B cell (primary cell): ENCODE data around the gene ZNF503. TPM values are rescaled to one million over a fixed set of nuclear protein-coding genes. Genes with fewer than 3 reads are reported as not detected.

Experiments
- ATAC-seq: fragments of 200-7000 bp; cut with Tn5 transposase; one replicate; pipeline ENCODE4 v1.10.0; 2021; ENCODE audit warnings: low read depth, mild to moderate bottlenecking, moderate number of reproducible peaks, moderate library complexity
- CTCF ChIA-PET: fragments of 350-600 bp; sonication (Branson Sonifier 250); formaldehyde crosslinking; loops from one replicate; lab custom pipeline; 2021; ENCODE audit warnings: antibody characterized with exemption, inconsistent platforms; lab: Charles Lee
- POLR2A ChIA-PET: fragments of 350-600 bp; sonication (Branson Sonifier 250); formaldehyde crosslinking; loops from one replicate; lab custom pipeline; 2021; ENCODE audit warnings: antibody characterized with exemption; lab: Charles Lee
- DNase-seq: peaks from one replicate; pipeline ENCODE4 v3.0.0; 2013
- H2AFZ ChIP-seq: 2 replicates; pipeline ENCODE4 v1.6.1; 2012; ENCODE audit warnings: mild to moderate bottlenecking, low read depth, low read length; ENCODE audit not compliant: insufficient read depth, poor library complexity, severe bottlenecking
- H3K27ac ChIP-seq, 2 donors: 1 replicate in 1 of 2; 2 replicates in 1 of 2; pipeline ENCODE4 v1.5.1; 2012 to 2013; ENCODE audit warnings: low read length in 2 of 2, mild to moderate bottlenecking in 2 of 2, moderate library complexity in 1 of 2
- H3K27me3 ChIP-seq, 4 experiments: fragments of 200-600 bp in 1 of 4; sonication (generic) in 1 of 4; replicated peaks in 1 of 4; 1 replicate in 2 of 4; 2 replicates in 2 of 4; pipeline versions ENCODE4 v1.6.1 to v1.7.0; 2013 to 2016; ENCODE audit warnings: low read length in 3 of 4, mild to moderate bottlenecking in 2 of 4, mixed read lengths in 1 of 4, moderate library complexity in 1 of 4; ENCODE audit not compliant: insufficient read depth in 4 of 4, control insufficient read depth in 3 of 4; ENCODE audit errors: control extremely low read depth in 1 of 4
- H3K36me3 ChIP-seq, 2 experiments: replicated peaks in 1 of 2; 1 replicate in 1 of 2; 2 replicates in 1 of 2; pipeline versions ENCODE4 v1.6.1 to v1.7.1; 2013; ENCODE audit warnings: low read length in 1 of 2; ENCODE audit not compliant: insufficient read depth in 2 of 2, control insufficient read depth in 1 of 2; ENCODE audit errors: control extremely low read depth in 1 of 2, extremely low read depth in 1 of 2
- H3K4me1 ChIP-seq, 2 donors: fragments of 200-600 bp in 1 of 2; sonication (generic) in 1 of 2; 1 replicate in 1 of 2; 2 replicates in 1 of 2; pipeline versions ENCODE4 v1.5.1 to v1.6.1; 2013 to 2017; ENCODE audit warnings: low read length in 2 of 2; ENCODE audit not compliant: control insufficient read depth in 2 of 2, insufficient read depth in 2 of 2
- H3K4me2 ChIP-seq: replicated peaks from 2 replicates; pipeline ENCODE3; 2012; ENCODE audit warnings: mild to moderate bottlenecking, low read depth, low read length; ENCODE audit not compliant: poor library complexity, severe bottlenecking
- H3K4me3 ChIP-seq, 5 experiments: fragments of 200-600 bp in 1 of 5; sonication (generic) in 1 of 5; 1 replicate in 3 of 5; 2 replicates in 2 of 5; pipeline versions ENCODE4 v1.5.1 to v1.7.0; 2011 to 2016; ENCODE audit warnings: low read length in 4 of 5, mild to moderate bottlenecking in 4 of 5, low read depth in 2 of 5, control low read depth in 1 of 5, moderate library complexity in 1 of 5; ENCODE audit not compliant: insufficient read depth in 1 of 5; ENCODE audit errors: control extremely low read depth in 1 of 5, extremely low read depth in 1 of 5
- H3K79me2 ChIP-seq: fragments of 200-600 bp; sonication (generic); one replicate; pipeline ENCODE4 v1.6.0; 2016; ENCODE audit warnings: low read length; ENCODE audit not compliant: control insufficient read depth, insufficient read depth
- H3K9ac ChIP-seq: fragments of 200-600 bp; sonication (generic); 2 replicates; pipeline ENCODE4 v1.6.1; 2017; ENCODE audit warnings: mild to moderate bottlenecking, low read length, moderate library complexity
- H3K9me3 ChIP-seq, 3 donors: one replicate each; pipeline versions ENCODE4 v1.6.1 to v1.7.1; 2013; ENCODE audit warnings: low read length in 2 of 3; ENCODE audit not compliant: control insufficient read depth in 2 of 3, insufficient read depth in 1 of 3; ENCODE audit errors: control extremely low read depth in 1 of 3
- H4K20me1 ChIP-seq: 2 replicates; pipeline ENCODE4 v1.6.0; 2012; ENCODE audit warnings: mild to moderate bottlenecking, low read length; ENCODE audit not compliant: insufficient read depth, control insufficient read depth, poor library complexity, severe bottlenecking
- H3K27ac Mint-ChIP-seq: one replicate; pipeline ENCODE4 v1.8.0; 2021; ENCODE audit warnings: mixed read lengths
- H3K27me3 Mint-ChIP-seq: one replicate; pipeline ENCODE4 v1.8.0; 2021; ENCODE audit warnings: mixed read lengths
- H3K4me1 Mint-ChIP-seq: one replicate; pipeline ENCODE4 v1.8.0; 2021; ENCODE audit warnings: mixed read lengths
- H3K4me3 Mint-ChIP-seq: one replicate; pipeline ENCODE4 v1.8.0; 2021; ENCODE audit warnings: mixed read lengths
- H3K9me3 Mint-ChIP-seq: one replicate; pipeline ENCODE4 v1.8.0; 2022; ENCODE audit warnings: mixed read lengths; ENCODE audit not compliant: insufficient read depth
- EZH2 ChIP-seq: IDR thresholded peaks from 2 replicates; pipeline ENCODE4 v1.6.1; 2012; ENCODE audit warnings: borderline replicate concordance, low read depth, mild to moderate bottlenecking, moderate library complexity, low read length; ENCODE audit not compliant: insufficient read depth, poor library complexity, severe bottlenecking
- WGBS: methylation state at CpG from one replicate; pipeline ENCODE4 v1.1.5; 2013; ENCODE audit warnings: missing lambda C conversion rate; ENCODE audit not compliant: insufficient coverage; 5-methylcytosine and 5-hydroxymethylcytosine counted together
- intact Hi-C: fragments of 100-400 bp; cut with micrococcal nuclease; formaldehyde crosslinking; loops from one replicate; pipeline ENCODE4 v1.10.0; 2022
- polyA plus RNA-seq: library from polyadenylated mRNA; depleted of rRNA; stranded (reverse); fragments of >200 nt; gene quantifications from 2 replicates; pipeline ENCODE4 v1.2.3, GENCODE V29; 2012
- total RNA-seq, 2 donors: library from RNA; stranded (reverse); fragments of 120-200 nt in 1 of 2; gene quantifications; 1 replicate in 1 of 2; 2 replicates in 1 of 2; pipeline versions ENCODE4 v1.2.3 to v1.2.4, GENCODE V29; 2013 to 2022
- TF ChIP-seq, protein P1 (sequence below): fragments of 200-600 bp; IDR thresholded peaks from one replicate; pipeline ENCODE4 v1.8.0; 2022; ENCODE audit warnings: antibody characterized with exemption, mild to moderate bottlenecking

The ZNF503 gene
- total and polyA plus RNA-seq, 2 donors (not counting 1 experiment from before 2014, with no cell fraction given): 0.04 TPM; not detected in 1

DNA sequence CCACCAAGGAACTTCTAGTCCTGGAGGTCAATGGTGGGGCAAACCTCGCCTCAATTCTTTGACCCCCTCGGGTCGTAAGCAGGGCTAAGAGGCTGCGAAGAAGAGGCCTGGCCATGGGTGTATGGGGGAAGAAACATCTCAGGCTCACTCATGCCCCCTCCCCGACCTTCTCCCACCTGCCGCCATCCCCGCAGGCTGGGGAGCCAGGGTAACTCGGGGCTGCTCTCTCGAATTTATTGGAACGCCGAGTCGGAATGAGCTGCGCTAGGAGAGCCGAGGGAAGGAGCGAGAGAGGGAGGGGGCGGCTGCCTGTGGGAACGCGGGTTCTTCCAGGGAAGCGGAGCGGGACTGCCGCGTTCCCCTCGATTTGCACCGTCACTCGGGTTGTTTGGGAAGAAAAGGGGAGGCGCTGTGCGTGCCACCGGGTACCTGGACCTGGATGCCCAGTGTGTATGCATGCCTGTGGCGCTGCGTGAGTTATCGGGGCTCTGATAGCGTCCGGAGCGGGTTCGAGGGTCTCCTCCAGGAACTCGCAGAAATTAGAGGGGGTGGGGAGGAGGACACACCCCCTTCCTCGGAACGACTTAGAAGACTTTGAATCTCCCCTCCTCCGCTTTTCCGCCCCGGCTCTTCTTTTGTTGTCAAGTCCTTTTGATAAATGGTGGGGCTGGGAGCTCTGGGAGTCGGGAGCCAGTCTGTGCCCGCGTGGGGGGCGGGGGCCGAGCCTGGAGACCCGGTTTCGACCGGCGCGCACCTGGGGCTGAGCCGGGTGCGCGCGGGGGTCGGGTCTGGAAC lies 1.8 kb upstream of the ZNF503 start:
- peaks cover 43% of the 10 kb centered on the region for H3K4me1 Mint-ChIP-seq
- ChIA-PET POLR2A (no interaction called here), CTCF (no interaction called here)
- peaks cover 54% of the 10 kb centered on the region in 2 donors for H3K4me1 ChIP-seq
- H3K9me3 Mint-ChIP-seq: no peaks in the 10 kb centered on the region
- peak overlapping the region; percentile 69 for H3K9ac ChIP-seq
- H3K27ac ChIP-seq: no peak overlapping the region
- H3K27ac Mint-ChIP-seq: no peak overlapping the region
- intact Hi-C loops: no loop called here
- TF ChIP-seq, protein P1, sequence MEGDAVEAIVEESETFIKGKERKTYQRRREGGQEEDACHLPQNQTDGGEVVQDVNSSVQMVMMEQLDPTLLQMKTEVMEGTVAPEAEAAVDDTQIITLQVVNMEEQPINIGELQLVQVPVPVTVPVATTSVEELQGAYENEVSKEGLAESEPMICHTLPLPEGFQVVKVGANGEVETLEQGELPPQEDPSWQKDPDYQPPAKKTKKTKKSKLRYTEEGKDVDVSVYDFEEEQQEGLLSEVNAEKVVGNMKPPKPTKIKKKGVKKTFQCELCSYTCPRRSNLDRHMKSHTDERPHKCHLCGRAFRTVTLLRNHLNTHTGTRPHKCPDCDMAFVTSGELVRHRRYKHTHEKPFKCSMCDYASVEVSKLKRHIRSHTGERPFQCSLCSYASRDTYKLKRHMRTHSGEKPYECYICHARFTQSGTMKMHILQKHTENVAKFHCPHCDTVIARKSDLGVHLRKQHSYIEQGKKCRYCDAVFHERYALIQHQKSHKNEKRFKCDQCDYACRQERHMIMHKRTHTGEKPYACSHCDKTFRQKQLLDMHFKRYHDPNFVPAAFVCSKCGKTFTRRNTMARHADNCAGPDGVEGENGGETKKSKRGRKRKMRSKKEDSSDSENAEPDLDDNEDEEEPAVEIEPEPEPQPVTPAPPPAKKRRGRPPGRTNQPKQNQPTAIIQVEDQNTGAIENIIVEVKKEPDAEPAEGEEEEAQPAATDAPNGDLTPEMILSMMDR: no peak
- no peak for TF ChIP-seq EZH2
- 2% methylated on average over 46 of the region's 56 CpGs for WGBS
- peaks cover 0 to 87% (median 36%) of the 10 kb centered on the region in 4 experiments for H3K27me3 ChIP-seq
- peak overlapping the region; percentile 83 for H2AFZ ChIP-seq
- no peaks in the 10 kb centered on the region for H3K36me3 ChIP-seq
- H4K20me1 ChIP-seq: no peaks in the 10 kb centered on the region
- H3K4me3 ChIP-seq: peak overlapping the region in 2 of 5 experiments; percentile 59 to 61
- H3K9me3 ChIP-seq: peaks cover 0 to 63% (median 0%) of the 10 kb centered on the region in 3 donors
- no peaks in the 10 kb centered on the region for H3K79me2 ChIP-seq
- peak; percentile 35 for DNase-seq
- peak overlapping the region; percentile 95 for H3K4me2 ChIP-seq
- H3K4me3 Mint-ChIP-seq: peak overlapping the region; percentile 91
- no peak for ATAC-seq
- peaks cover 60% of the 10 kb centered on the region for H3K27me3 Mint-ChIP-seq
